K562 (cell line): ENCODE results near the gene VPS26A. TPM values are rescaled to one million over a fixed set of nuclear protein-coding genes. Genes with fewer than 3 reads are reported as not detected.

Source experiments
- ATAC-seq: fragments of 200-7000 bp; cut with Tn5 transposase; 3 replicates; pipeline ENCODE4 v1.9.1; 2020; ENCODE audit warnings: moderate library complexity
- BruUV-seq: library from RNA; stranded (reverse); fragments of 400-500 nt; replicated peaks from 2 replicates; lab custom pipeline; 2021; lab: Mats Ljungman, UMichigan
- CTCF ChIA-PET: fragments of 300-600 bp; formaldehyde crosslinking; extraction: SDS; loops from one replicate; lab custom pipeline; 2021; ENCODE audit warnings: low intra/inter-chr PET ratio; lab: Yijun Ruan, JAX
- POLR2A ChIA-PET: fragments of 300-600, 350-650 bp; sonication (Branson Sonifier 250); formaldehyde crosslinking; extraction: SDS; loops from one replicate; lab custom pipeline; 2021; ENCODE audit warnings: antibody characterized with exemption, inconsistent platforms; lab: Yijun Ruan, JAX
- DNase-seq, 4 experiments: peaks; one replicate each; pipeline versions ENCODE4 v3.0.0 to v3.0.0-alpha.2; 2011 to 2018; ENCODE audit warnings: low spot score in 3 of 4, mixed read lengths in 3 of 4; ENCODE audit errors: extremely low read depth in 1 of 4
- FAIRE-seq: peaks from 2 replicates; lab custom pipeline; 2011; peaks lifted over from hg19 to GRCh38; lab: Jason Lieb, UNC
- H2AFZ ChIP-seq: 2 replicates; pipeline ENCODE4 v1.6.0; 2011; ENCODE audit warnings: low read depth, low read length, control low read depth, inconsistent platforms
- H3K27ac ChIP-seq: fragments of 200-600 bp; 3 replicates; pipeline ENCODE4 v1.8.0; 2011; ENCODE audit warnings: low read depth, mild to moderate bottlenecking, control low read depth, inconsistent platforms, low read length, moderate library complexity, mixed read lengths; ENCODE audit errors: extremely low read depth
- H3K27me3 ChIP-seq, 2 experiments: fragments of 300-600 bp in 1 of 2; 2 replicates in 1 of 2; 3 replicates in 1 of 2; pipeline versions ENCODE4 v1.6.0 to v1.8.0; 2011; ENCODE audit warnings: inconsistent platforms in 2 of 2, low read length in 2 of 2, mild to moderate bottlenecking in 1 of 2, mixed read lengths in 1 of 2, moderate library complexity in 1 of 2; ENCODE audit not compliant: control insufficient read depth in 2 of 2, insufficient read depth in 2 of 2
- H3K36me3 ChIP-seq: fragments of 300-600 bp; 3 replicates; pipeline ENCODE4 v1.8.0; 2011; ENCODE audit warnings: mild to moderate bottlenecking, low read length, inconsistent platforms; ENCODE audit not compliant: control insufficient read depth, insufficient read depth
- H3K4me1 ChIP-seq, 2 experiments: fragments of 200-600 bp in 1 of 2; replicated peaks in 1 of 2; 2 replicates in 1 of 2; 3 replicates in 1 of 2; pipeline versions ENCODE4 v1.5.1 to v1.8.0; 2011; ENCODE audit warnings: inconsistent platforms in 2 of 2, low read length in 2 of 2, mild to moderate bottlenecking in 1 of 2, mixed read lengths in 1 of 2, moderate library complexity in 1 of 2; ENCODE audit not compliant: control insufficient read depth in 2 of 2, insufficient read depth in 2 of 2
- H3K4me2 ChIP-seq: 2 replicates; pipeline ENCODE4 v1.6.1; 2011; ENCODE audit warnings: low read length, control low read depth, inconsistent platforms, mixed read lengths; ENCODE audit not compliant: insufficient read depth
- H3K4me3 ChIP-seq: fragments of 200-600 bp; sonication (generic), shearing (Covaris generic); 2 replicates; pipeline ENCODE4 v1.5.1; 2016; ENCODE audit warnings: control low read depth, inconsistent platforms
- H3K79me2 ChIP-seq: fragments of 200-600 bp; 3 replicates; pipeline ENCODE4 v1.8.0; 2011; ENCODE audit warnings: low read length, inconsistent platforms; ENCODE audit not compliant: control insufficient read depth, insufficient read depth
- H3K9ac ChIP-seq, 2 experiments: 2 replicates each; pipeline versions ENCODE4 v1.6.0 to v1.6.1; 2011; ENCODE audit warnings: low read depth in 2 of 2, low read length in 2 of 2, control low read depth in 1 of 2, inconsistent platforms in 1 of 2, mild to moderate bottlenecking in 1 of 2, mixed read lengths in 1 of 2; ENCODE audit not compliant: insufficient read depth in 1 of 2
- H3K9me1 ChIP-seq: one replicate; pipeline ENCODE4 v1.6.0; 2011; ENCODE audit warnings: inconsistent platforms, mild to moderate bottlenecking, low read length, moderate library complexity; ENCODE audit not compliant: control insufficient read depth, insufficient read depth
- H3K9me3 ChIP-seq: replicated peaks from 2 replicates; pipeline ENCODE4 v1.5.1; 2011; ENCODE audit warnings: low read depth, low read length, inconsistent platforms; ENCODE audit not compliant: control insufficient read depth, insufficient read depth
- H4K20me1 ChIP-seq: replicated peaks from 2 replicates; pipeline ENCODE4 v1.6.1; 2011; ENCODE audit warnings: low read length, inconsistent platforms, mixed read lengths; ENCODE audit not compliant: control insufficient read depth, insufficient read depth
- BDP1 ChIP-seq: IDR thresholded peaks from 3 replicates; pipeline ENCODE4 v1.6.1; 2011; ENCODE audit not compliant: insufficient read length, insufficient read depth
- DPF2 ChIP-seq: fragments of 450-650 bp; IDR thresholded peaks from 2 replicates; pipeline ENCODE4 v1.6.1; 2016
- FOXA3 ChIP-seq, 2 experiments: fragments of 450-650 bp in 1 of 2; sonication (generic) in 1 of 2; formaldehyde crosslinking; IDR thresholded peaks in 1 of 2; conservative IDR thresholded peaks in 1 of 2; 2 replicates each; pipeline versions ENCODE4 v1.4.0 to v1.8.0; 2020 to 2022; ENCODE audit warnings: mild to moderate bottlenecking in 2 of 2, missing genetic modification reagents in 1 of 2
- FOXM1 ChIP-seq, 2 experiments: fragments of 450-650 bp in 1 of 2; sonication (generic) in 1 of 2; formaldehyde crosslinking in 1 of 2; IDR thresholded peaks; 2 replicates each; pipeline versions ENCODE4 v1.6.1 to v1.9.0; 2017 to 2022; ENCODE audit warnings: low read depth in 2 of 2, mild to moderate bottlenecking in 2 of 2, missing genetic modification reagents in 1 of 2, moderate library complexity in 1 of 2
- GABPB1 ChIP-seq: sonication (generic); formaldehyde crosslinking; IDR thresholded peaks from 2 replicates; pipeline ENCODE4 v1.8.0; 2022; ENCODE audit warnings: mild to moderate bottlenecking, missing genetic modification reagents
- HCFC1 ChIP-seq: IDR thresholded peaks from 2 replicates; pipeline ENCODE4 v1.6.1; 2012; ENCODE audit warnings: low read depth, low read length, improper control_type of control experiment
- HDAC3 ChIP-seq: fragments of 450-650 bp; IDR thresholded peaks from 2 replicates; pipeline ENCODE4 v1.6.1; 2018; ENCODE audit warnings: borderline replicate concordance, mild to moderate bottlenecking, moderate library complexity; ENCODE audit not compliant: partially characterized antibody
- HNRNPL ChIP-seq: fragments of 200-400 bp; formaldehyde crosslinking; IDR thresholded peaks from 2 replicates; pipeline ENCODE4 v1.6.1; 2017; ENCODE audit warnings: low read depth, mild to moderate bottlenecking, low read length
- IFI16 ChIP-seq: fragments of 250-450 bp; sonication (Bioruptor Pico); IDR thresholded peaks from 2 replicates; pipeline ENCODE4 v2.1.2; 2022; ENCODE audit warnings: mild to moderate bottlenecking, inconsistent platforms
- LARP7 ChIP-seq: fragments of 450-650 bp; IDR thresholded peaks from 2 replicates; pipeline ENCODE4 v1.6.1; 2016
- NCOA1 ChIP-seq: fragments of 450-650 bp; IDR thresholded peaks from 2 replicates; pipeline ENCODE4 v1.6.1; 2016; ENCODE audit warnings: low read depth
- NFRKB ChIP-seq: fragments of 450-650 bp; IDR thresholded peaks from 2 replicates; pipeline ENCODE4 v1.6.1; 2016; ENCODE audit warnings: low read depth
- PTBP1 ChIP-seq: fragments of 200-400 bp; formaldehyde crosslinking; IDR thresholded peaks from 2 replicates; pipeline ENCODE4 v1.6.1; 2017; ENCODE audit warnings: low read depth, low read length
- RBM17 ChIP-seq: fragments of 200-400 bp; formaldehyde crosslinking; IDR thresholded peaks from 2 replicates; pipeline ENCODE4 v1.6.1; 2017; ENCODE audit warnings: low read depth, mild to moderate bottlenecking, low read length, borderline replicate concordance
- RCOR1 ChIP-seq, 2 experiments: IDR thresholded peaks; 2 replicates each; pipeline ENCODE4 v1.6.1; 2012; ENCODE audit warnings: low read depth in 2 of 2, low read length in 2 of 2, borderline replicate concordance in 1 of 2, improper control_type of control experiment in 1 of 2
- SIN3B ChIP-seq: fragments of 450-650 bp; IDR thresholded peaks from 2 replicates; pipeline ENCODE4 v1.6.1; 2017; ENCODE audit warnings: low read depth, mild to moderate bottlenecking, moderate library complexity
- SNIP1 ChIP-seq: fragments of 450-650 bp; IDR thresholded peaks from 2 replicates; pipeline ENCODE4 v1.7.1; 2017; ENCODE audit warnings: low read depth, mild to moderate bottlenecking
- TCF7L2 ChIP-seq: fragments of 150-350 bp; IDR thresholded peaks from 2 replicates; pipeline ENCODE4 v1.6.1; 2016; ENCODE audit warnings: low read depth, mild to moderate bottlenecking, low read length, moderate library complexity
- TEAD2 ChIP-seq: fragments of 450-650 bp; IDR thresholded peaks from 2 replicates; pipeline ENCODE4 v1.6.1; 2016; ENCODE audit warnings: missing genetic modification characterization, control low read depth, missing compliant biosample characterization
- ZNF316 ChIP-seq: fragments of 450-650 bp; IDR thresholded peaks from 2 replicates; pipeline ENCODE4 v1.6.1; 2016
- ZNF766 ChIP-seq: fragments of 200-800 bp; sonication (Bioruptor generic); conservative IDR thresholded peaks from 2 replicates; pipeline ENCODE4 v1.6.1; 2016; ENCODE audit warnings: missing genetic modification characterization, missing compliant biosample characterization
- WGBS: fragments of 100-300 bp; shearing (Covaris generic); methylation state at CpG from one replicate; pipeline ENCODE4 v1.1.6; 2016; ENCODE audit warnings: low coverage, mixed read lengths; ENCODE audit not compliant: insufficient coverage; ENCODE audit errors: missing lambda C conversion rate; 5-methylcytosine and 5-hydroxymethylcytosine counted together
- in situ Hi-C: fragments of 300-500 bp; cut with MboI; formaldehyde crosslinking; loops from 4 replicates; pipeline ENCODE4 v1.15.0; 2018; ENCODE audit warnings: inconsistent platforms, mixed read lengths
- intact Hi-C: fragments of 100-400 bp; cut with micrococcal nuclease; formaldehyde crosslinking; loops from 2 replicates; pipeline ENCODE4 v1.14.2; 2022
- polyA plus RNA-seq, 8 experiments: library from polyadenylated mRNA; depleted of rRNA in 4 of 8; stranded (reverse) in 5 of 8; unstranded in 3 of 8; fragments of >200 nt; fragmentation: Nextera tagmentation in 2 of 8; fragmentation: Illumina TruSeq in 1 of 8; extraction: Ambion mirVana in 2 of 8; extraction: Trizol in 1 of 8; gene quantifications; 2 replicates each; pipeline versions ENCODE4 v1.2.1 to v1.2.3, GENCODE V29; 2011 to 2014; ENCODE audit warnings: inconsistent platforms in 1 of 8, missing spikeins in 1 of 8
- total RNA-seq, 7 experiments: library from RNA; depleted of rRNA in 6 of 7; stranded (reverse); fragments of >200 nt in 6 of 7; fragmentation: Illumina TruSeq in 2 of 7; extraction: Trizol in 2 of 7; gene quantifications; 2 replicates each; pipeline versions ENCODE4 v1.2.1 to v1.2.3, GENCODE V29; 2011 to 2021; ENCODE audit warnings: low replicate concordance in 1 of 7
- TF ChIP-seq, protein P1 (sequence below): fragments of 250-450 bp; sonication (Bioruptor Pico); IDR thresholded peaks from 2 replicates; pipeline ENCODE4 v1.5.0; 2020; ENCODE audit warnings: mild to moderate bottlenecking
- TF ChIP-seq, protein P2 (sequence below): fragments of 450-650 bp; IDR thresholded peaks from 2 replicates; pipeline ENCODE4 v1.6.1; 2017; ENCODE audit warnings: antibody characterized with exemption

The VPS26A gene
- total and polyA plus RNA-seq, 9 of the 15 experiments (the other 6 are each of a cell fraction or from before 2014, with no cell fraction given), result 47.1 to 137 (median 69.3) TPM

DNA sequence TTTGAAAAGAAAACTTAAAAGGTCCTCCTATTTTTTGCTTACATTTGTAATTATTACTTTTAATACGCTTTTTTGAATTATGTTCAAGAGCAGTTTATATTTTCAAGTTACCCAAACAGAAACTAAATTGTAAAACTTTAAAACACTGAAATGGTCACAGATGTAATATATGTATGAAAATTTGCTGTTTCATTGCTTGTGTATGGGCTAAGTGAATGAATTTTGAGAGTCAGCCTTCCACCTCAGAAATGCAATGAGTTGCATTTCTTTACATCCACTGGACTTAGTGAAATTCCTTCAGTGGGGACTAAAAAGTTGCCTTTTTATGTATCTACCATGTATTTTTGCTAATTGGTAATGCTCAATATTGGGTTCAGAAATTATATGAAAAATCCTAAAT is 1.6 kb downstream of the VPS26A start:
- intact Hi-C loops (loop anchor here (2.0 kb wide), 1 partner anchor 37 kb away; the partner anchor contains the start of gene SRGN), in situ Hi-C loops (no loop called here)
- peak overlapping the region in 1 of 2 experiments; percentile 90; a peak in 2 of 4 replicates for H3K9ac ChIP-seq
- peak overlapping the region; percentile 97 for H3K4me2 ChIP-seq
- WGBS, result 0% methylated on average over 1 of the region's 1 CpG
- H3K27ac ChIP-seq, result peak overlapping the region; percentile 90
- no peaks in the 10 kb centered on the region for H3K27me3 ChIP-seq
- no peaks in the 10 kb centered on the region for H3K9me3 ChIP-seq
- no peak overlapping the region for H2AFZ ChIP-seq
- H3K4me3 ChIP-seq, result peak overlapping the region; percentile 84
- DNase-seq, result peak in 1 of 4 experiments; percentile 32
- BruUV-seq, result no TSS peak
- peaks cover 10 to 12% of the 10 kb centered on the region in 2 experiments; a peak in 3 of 5 replicates for H3K4me1 ChIP-seq
- no peak for ATAC-seq
- H4K20me1 ChIP-seq, result no peaks in the 10 kb centered on the region
- no peak for FAIRE-seq
- H3K79me2 ChIP-seq, result peaks cover 65% of the 10 kb centered on the region
- H3K36me3 ChIP-seq, result peaks cover 3% of the 10 kb centered on the region; the same call in 1 of the 3 replicates
- ChIA-PET POLR2A (interaction anchor here (0.7 to 1.4 kb wide), 10 partner anchors 11 to 343 kb away, joined by 3 to 4 read pairs (median 3); no protein-coding TSS in a partner anchor), CTCF (interaction anchor here (1.4 kb wide), 1 partner anchor 97 kb away, joined by 3 read pairs; no protein-coding TSS in a partner anchor)
- no peaks in the 10 kb centered on the region for H3K9me1 ChIP-seq
- TF ChIP-seq IFI16, result no peak
- no peak for TF ChIP-seq HDAC3
- peak; percentile 14; the same call in 1 of the 2 replicates for TF ChIP-seq DPF2
- TF ChIP-seq FOXM1 (IDR thresholded peaks at IDR 0.05; ENCODE audit: low read depth), result no peak
- no peak for TF ChIP-seq FOXM1 (CRISPR knock-in tag; IDR thresholded peaks at IDR 0.05; ENCODE audit: low read depth)
- TF ChIP-seq RBM17, result no peak
- TF ChIP-seq BDP1, result no peak
- TF ChIP-seq ZNF766 (CRISPR knock-in tag), result no peak
- TF ChIP-seq TCF7L2, result no peak
- 0 out of 2 replicates have a peak, but pooled peaks have one; percentile 9 for TF ChIP-seq GABPB1 (CRISPR knock-in tag)
- TF ChIP-seq, protein P1, sequence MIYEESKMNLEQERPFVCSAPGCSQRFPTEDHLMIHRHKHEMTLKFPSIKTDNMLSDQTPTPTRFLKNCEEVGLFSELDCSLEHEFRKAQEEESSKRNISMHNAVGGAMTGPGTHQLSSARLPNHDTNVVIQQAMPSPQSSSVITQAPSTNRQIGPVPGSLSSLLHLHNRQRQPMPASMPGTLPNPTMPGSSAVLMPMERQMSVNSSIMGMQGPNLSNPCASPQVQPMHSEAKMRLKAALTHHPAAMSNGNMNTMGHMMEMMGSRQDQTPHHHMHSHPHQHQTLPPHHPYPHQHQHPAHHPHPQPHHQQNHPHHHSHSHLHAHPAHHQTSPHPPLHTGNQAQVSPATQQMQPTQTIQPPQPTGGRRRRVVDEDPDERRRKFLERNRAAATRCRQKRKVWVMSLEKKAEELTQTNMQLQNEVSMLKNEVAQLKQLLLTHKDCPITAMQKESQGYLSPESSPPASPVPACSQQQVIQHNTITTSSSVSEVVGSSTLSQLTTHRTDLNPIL (CRISPR knock-in tag), result no peak
- no peak for TF ChIP-seq NFRKB
- TF ChIP-seq FOXA3 (CRISPR knock-in tag; conservative IDR thresholded peaks at IDR 0.05 in 1 of 2, IDR thresholded peaks at IDR 0.05 in 1 of 2), result no peak
- TF ChIP-seq, protein P2, sequence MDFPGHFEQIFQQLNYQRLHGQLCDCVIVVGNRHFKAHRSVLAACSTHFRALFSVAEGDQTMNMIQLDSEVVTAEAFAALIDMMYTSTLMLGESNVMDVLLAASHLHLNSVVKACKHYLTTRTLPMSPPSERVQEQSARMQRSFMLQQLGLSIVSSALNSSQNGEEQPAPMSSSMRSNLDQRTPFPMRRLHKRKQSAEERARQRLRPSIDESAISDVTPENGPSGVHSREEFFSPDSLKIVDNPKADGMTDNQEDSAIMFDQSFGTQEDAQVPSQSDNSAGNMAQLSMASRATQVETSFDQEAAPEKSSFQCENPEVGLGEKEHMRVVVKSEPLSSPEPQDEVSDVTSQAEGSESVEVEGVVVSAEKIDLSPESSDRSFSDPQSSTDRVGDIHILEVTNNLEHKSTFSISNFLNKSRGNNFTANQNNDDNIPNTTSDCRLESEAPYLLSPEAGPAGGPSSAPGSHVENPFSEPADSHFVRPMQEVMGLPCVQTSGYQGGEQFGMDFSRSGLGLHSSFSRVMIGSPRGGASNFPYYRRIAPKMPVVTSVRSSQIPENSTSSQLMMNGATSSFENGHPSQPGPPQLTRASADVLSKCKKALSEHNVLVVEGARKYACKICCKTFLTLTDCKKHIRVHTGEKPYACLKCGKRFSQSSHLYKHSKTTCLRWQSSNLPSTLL, result no peak
- no peak for TF ChIP-seq TEAD2
- TF ChIP-seq PTBP1, result no peak
- TF ChIP-seq HNRNPL, result no peak
- TF ChIP-seq ZNF316, result peak; percentile 90
- TF ChIP-seq SNIP1, result no peak
- TF ChIP-seq RCOR1 (IDR thresholded peaks at IDR 0.05; ENCODE audit: borderline replicate concordance in 1 of 2, low read depth in 2 of 2, low read length in 2 of 2), result no peak
- no peak for TF ChIP-seq SIN3B
- no peak for TF ChIP-seq HCFC1
- no peak for TF ChIP-seq LARP7
- no peak for TF ChIP-seq NCOA1
